Pancreas (tissue), 10 donors: ENCODE data around the gene PTPRJ. TPM values are rescaled to one million over a fixed set of nuclear protein-coding genes. Genes with fewer than 3 reads are reported as not detected.
A peak's percentile ranks its signal among the peaks of the same experiment; 100 is the strongest.

ENCODE experiments used
- ATAC-seq, 4 donors: fragments of 200-7000 bp; cut with Tn5 transposase; one replicate each; pipeline versions ENCODE4 v1.8.0 to v1.9.1; 2020; ENCODE audit warnings: mild to moderate bottlenecking in 4 of 4, moderate library complexity in 4 of 4
- DNase-seq, 6 donors: peaks; one replicate each; pipeline ENCODE4 v3.0.0-alpha.2; 2020
- FAIRE-seq: peaks from 2 replicates; lab custom pipeline; 2012; peaks lifted over from hg19 to GRCh38; lab: Jason Lieb, UNC
- H3K27ac ChIP-seq, 4 donors: fragments of 200-600 bp; sonication (generic); 1 replicate in 3 of 4; 2 replicates in 1 of 4; pipeline versions ENCODE4 v1.5.0 to v1.8.0; 2020
- H3K27me3 ChIP-seq, 4 donors: fragments of 200-600 bp; one replicate each; pipeline ENCODE4 v1.8.0; 2021
- H3K36me3 ChIP-seq, 3 donors: fragments of 200-600 bp; sonication (generic) in 1 of 3; one replicate each; pipeline versions ENCODE4 v1.5.0 to v1.8.0; 2020 to 2021
- H3K4me1 ChIP-seq, 3 donors: fragments of 200-600 bp; one replicate each; pipeline ENCODE4 v1.8.0; 2021
- H3K4me3 ChIP-seq, 4 donors: fragments of 200-600 bp; sonication (generic) in 2 of 4; one replicate each; pipeline versions ENCODE4 v1.5.0 to v1.8.0; 2020 to 2021
- H3K9me3 ChIP-seq, 4 donors: fragments of 200-600 bp; one replicate each; pipeline ENCODE4 v1.8.0; 2021
- WGBS, 2 donors: extraction: QIAGEN DNeasy Blood & Tissue Kit; methylation state at CpG; one replicate each; pipeline ENCODE4 v1.1.7; 2013; 5-methylcytosine and 5-hydroxymethylcytosine counted together
- intact Hi-C, 3 donors: fragments of 100-400 bp; cut with DNase I; formaldehyde crosslinking; loops; one replicate each; pipeline versions ENCODE4 v1.11.1 to v1.14.2; 2022
- polyA plus RNA-seq, 2 donors: library from polyadenylated mRNA; stranded (reverse); fragments of 200-250 nt; gene quantifications; one replicate each; pipeline ENCODE4 v1.2.3, GENCODE V29; 2013
- total RNA-seq, 6 donors: library from RNA; stranded (reverse); fragmentation: NEBNext Ultra II Directional in 4 of 6; extraction: Animal tissue kit (Norgen Biotek cat#: 25700) in 4 of 6; gene quantifications; one replicate each; pipeline versions ENCODE4 v1.2.1 to v1.2.4, GENCODE V29; 2021 to 2023
- TF ChIP-seq, protein P1 (sequence below), 4 donors: fragments of 200-600 bp; sonication (generic) in 3 of 4; IDR thresholded peaks; one replicate each; pipeline versions ENCODE4 v1.5.0 to v1.8.0; 2021; ENCODE audit warnings: antibody characterized with exemption in 4 of 4
- donor health status: healthy with polysubstance abuse.
- donor health status: DM: no; HTN: no; CAD: no; lungs with moderate emphysema.
- donor health status: DM: no; HTN: no; CAD: no.
- donor health status: control.
- donor health status: control.
- donor health status: Bipolar disorder and iron deficiency.
- donor health status: DM: yes; HTN: yes; CAD: no.
- donor health status: DM: no; HTN: no; CAD: no.
- donor health status: DM: no; HTN: no; CAD: no.
- donor health status: DM: yes; HTN: yes; CAD: no.

PTPRJ gene
- total and polyA plus RNA-seq, 8 donors: 3.6 to 32.8 (median 11.6) TPM

DNA sequence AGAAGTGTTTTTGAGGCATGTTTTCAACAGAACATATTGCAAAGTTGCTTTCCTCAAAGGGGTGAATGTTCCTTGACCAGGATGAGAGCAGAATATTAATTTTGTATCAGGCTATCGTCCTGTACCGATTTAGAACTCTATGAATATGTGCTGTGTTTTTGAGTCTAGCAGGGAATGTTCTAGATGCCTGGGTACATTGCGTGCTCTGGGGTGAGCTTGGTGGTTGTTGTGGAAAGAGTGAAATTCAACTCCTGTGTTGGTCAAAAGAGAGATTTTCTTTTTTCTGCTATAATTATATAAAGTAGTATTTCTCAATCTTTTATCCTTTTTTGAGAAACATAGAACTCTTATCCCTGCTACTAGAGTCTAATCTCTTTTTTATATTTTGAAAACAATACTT, 185.1 kb downstream of the PTPRJ start:
- WGBS, 2 donors: 94 to 95% methylated on average over 3 of the region's 3 CpGs
- Histone ChIP-seq H3K27me3 (no peaks in the 10 kb centered on the region), H3K4me1 (no peaks in the 10 kb centered on the region), H3K4me3 (no peak overlapping the region), H3K9me3 (no peaks in the 10 kb centered on the region), H3K36me3 (peaks cover 2 to 13% (median 6%) of the 10 kb centered on the region in 3 donors), H3K27ac (no peak overlapping the region)
- TF ChIP-seq, protein P1, sequence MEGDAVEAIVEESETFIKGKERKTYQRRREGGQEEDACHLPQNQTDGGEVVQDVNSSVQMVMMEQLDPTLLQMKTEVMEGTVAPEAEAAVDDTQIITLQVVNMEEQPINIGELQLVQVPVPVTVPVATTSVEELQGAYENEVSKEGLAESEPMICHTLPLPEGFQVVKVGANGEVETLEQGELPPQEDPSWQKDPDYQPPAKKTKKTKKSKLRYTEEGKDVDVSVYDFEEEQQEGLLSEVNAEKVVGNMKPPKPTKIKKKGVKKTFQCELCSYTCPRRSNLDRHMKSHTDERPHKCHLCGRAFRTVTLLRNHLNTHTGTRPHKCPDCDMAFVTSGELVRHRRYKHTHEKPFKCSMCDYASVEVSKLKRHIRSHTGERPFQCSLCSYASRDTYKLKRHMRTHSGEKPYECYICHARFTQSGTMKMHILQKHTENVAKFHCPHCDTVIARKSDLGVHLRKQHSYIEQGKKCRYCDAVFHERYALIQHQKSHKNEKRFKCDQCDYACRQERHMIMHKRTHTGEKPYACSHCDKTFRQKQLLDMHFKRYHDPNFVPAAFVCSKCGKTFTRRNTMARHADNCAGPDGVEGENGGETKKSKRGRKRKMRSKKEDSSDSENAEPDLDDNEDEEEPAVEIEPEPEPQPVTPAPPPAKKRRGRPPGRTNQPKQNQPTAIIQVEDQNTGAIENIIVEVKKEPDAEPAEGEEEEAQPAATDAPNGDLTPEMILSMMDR (IDR thresholded peaks at IDR 0.05): no peak
- intact Hi-C loops: no loop called here
- ATAC-seq (no peak), FAIRE-seq (no peak), DNase-seq (no peak)

DNA sequence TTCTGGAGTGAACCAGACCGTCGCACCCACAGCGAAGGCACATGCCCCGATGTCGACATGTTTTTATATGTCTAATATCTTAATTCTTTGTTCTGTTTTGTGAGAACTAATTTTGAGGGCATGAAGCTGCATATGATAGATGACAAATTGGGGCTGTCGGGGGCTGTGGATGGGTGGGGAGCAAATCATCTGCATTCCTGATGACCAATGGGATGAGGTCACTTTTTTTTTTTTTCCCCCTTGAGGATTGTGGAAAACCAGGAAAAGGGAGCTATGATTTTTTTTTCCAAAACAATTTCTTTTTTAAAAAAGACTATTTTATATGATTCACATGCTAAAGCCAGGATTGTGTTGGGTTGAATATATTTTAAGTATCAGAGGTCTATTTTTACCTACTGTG, 187.0 kb downstream of the PTPRJ start:
- Histone ChIP-seq H3K27ac (no peak overlapping the region), H3K9me3 (no peaks in the 10 kb centered on the region), H3K36me3 (peaks cover 2 to 13% (median 6%) of the 10 kb centered on the region in 3 donors), H3K4me1 (no peaks in the 10 kb centered on the region), H3K27me3 (no peaks in the 10 kb centered on the region), H3K4me3 (no peak overlapping the region)
- intact Hi-C loops: no loop called here
- TF ChIP-seq, protein P1 (IDR thresholded peaks at IDR 0.05): no peak
- 92 to 96% methylated on average over 6 of the region's 6 CpGs for whole genome bisulfite sequencing, 2 donors
- no peak for ATAC-seq
- DNase-seq: no peak
- FAIRE-seq: no peak

DNA sequence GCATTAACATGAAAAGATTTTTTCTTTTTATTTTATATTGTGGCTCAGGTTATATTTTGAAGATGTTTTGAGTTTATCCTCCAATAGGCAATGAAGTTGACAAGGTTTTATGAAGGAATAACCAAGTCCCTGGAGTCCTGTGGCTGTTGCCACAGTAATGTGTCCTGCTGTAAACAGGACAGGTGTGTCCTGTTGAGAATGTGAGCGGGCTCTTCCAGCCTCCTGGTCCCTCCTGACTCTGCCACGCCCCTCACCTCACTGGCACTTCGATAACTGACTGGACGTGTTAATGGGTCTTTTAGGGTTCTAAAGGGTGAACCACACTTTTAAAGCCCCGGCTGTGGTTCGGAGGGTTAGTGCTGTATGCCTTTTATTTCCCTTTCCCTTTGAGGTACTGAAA, 188.5 kb downstream of the PTPRJ start:
- H3K9me3 ChIP-seq: no peaks in the 10 kb centered on the region
- FAIRE-seq (no peak), ATAC-seq (no peak), DNase-seq (no peak)
- H3K27me3 ChIP-seq: no peaks in the 10 kb centered on the region
- peaks cover 1 to 9% (median 5%) of the 10 kb centered on the region in 3 donors for H3K36me3 ChIP-seq
- H3K4me1 ChIP-seq: no peaks in the 10 kb centered on the region
- intact Hi-C loops: no loop called here
- H3K4me3 ChIP-seq: no peak overlapping the region
- no peak overlapping the region for H3K27ac ChIP-seq
- WGBS, 2 donors: 90 to 92% methylated on average over 6 of the region's 6 CpGs
- TF ChIP-seq, protein P1 (IDR thresholded peaks at IDR 0.05): no peak

DNA sequence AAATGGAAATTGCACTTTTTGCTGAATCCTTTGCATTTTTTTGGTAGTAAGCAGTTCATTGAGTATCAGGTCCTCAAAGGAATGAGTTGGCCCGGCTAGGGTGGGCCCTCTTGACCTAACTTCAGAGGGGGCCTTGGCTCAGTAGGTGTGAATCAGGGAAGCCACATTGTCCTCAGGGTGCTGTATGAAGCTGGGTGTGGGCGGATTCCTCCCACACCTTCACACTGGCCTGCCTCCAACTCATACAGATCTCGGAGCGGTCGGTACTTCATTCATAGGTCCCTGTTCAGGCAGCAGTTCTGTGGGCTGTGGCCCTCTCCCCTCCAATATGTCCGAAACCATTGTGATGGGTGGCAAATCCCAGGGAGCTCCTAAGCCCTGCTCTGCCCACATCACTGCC, 188.9 kb downstream of the PTPRJ start:
- Histone ChIP-seq H3K27me3 (no peaks in the 10 kb centered on the region), H3K27ac (no peak overlapping the region), H3K4me1 (no peaks in the 10 kb centered on the region), H3K36me3 (peaks cover 0 to 7% (median under 1%) of the 10 kb centered on the region in 3 donors), H3K9me3 (no peaks in the 10 kb centered on the region), H3K4me3 (no peak overlapping the region)
- FAIRE-seq (no peak), ATAC-seq (no peak), DNase-seq (no peak)
- intact Hi-C loops: no loop called here
- TF ChIP-seq, protein P1 (IDR thresholded peaks at IDR 0.05): no peak
- WGBS, 2 donors: 75 to 85% methylated on average over 6 of the region's 6 CpGs

DNA sequence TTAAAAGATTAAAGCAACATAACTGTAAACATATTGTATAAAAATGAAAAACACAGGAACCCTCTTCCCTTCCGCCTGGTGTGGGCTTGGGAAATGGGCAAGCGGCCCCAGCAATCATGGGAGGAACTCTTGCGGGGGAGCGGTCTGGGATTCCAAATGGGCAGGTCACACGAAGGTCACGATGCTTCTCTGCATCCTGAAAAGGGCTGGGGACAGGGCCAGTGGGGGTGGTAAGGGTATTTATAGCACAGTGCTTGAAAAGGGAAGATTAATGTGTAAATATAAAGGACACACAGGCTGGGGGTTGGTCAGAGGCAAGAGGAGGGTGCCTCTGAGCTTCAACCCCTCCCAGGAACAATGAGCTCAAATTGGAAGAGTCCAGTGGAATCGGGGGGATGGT, 189.4 kb downstream of the PTPRJ start:
- Histone ChIP-seq H3K4me1 (no peaks in the 10 kb centered on the region), H3K4me3 (no peak overlapping the region), H3K9me3 (no peaks in the 10 kb centered on the region), H3K27me3 (no peaks in the 10 kb centered on the region), H3K36me3 (peaks cover 0 to 7% (median 0%) of the 10 kb centered on the region in 3 donors), H3K27ac (no peak overlapping the region)
- intact Hi-C loops: no loop called here
- WGBS, 2 donors: 85 to 89% methylated on average over 7 of the region's 7 CpGs
- TF ChIP-seq, protein P1 (IDR thresholded peaks at IDR 0.05): no peak
- ATAC-seq: peak in 1 of 4 donors; percentile 19
- no peak for DNase-seq
- FAIRE-seq: no peak
